ENCODE measurements around the gene PLPP6. TPM values are rescaled to one million over a fixed set of nuclear protein-coding genes. Genes with fewer than 3 reads are reported as not detected.

PLPP6 gene
- total and polyA plus RNA-seq, 2 experiments from 2014 or later = 11.7 to 15.8 TPM

- Histone ChIP-seq H3K36me3 (no peaks in the 10 kb centered on the region), H3K27ac (no peak overlapping the region), H3K4me3 (no peak overlapping the region), H3K4me1 (ENCODE audit: low read depth) (peaks cover 11% of the 10 kb centered on the region), H3K9me3 (ENCODE audit: low read depth) (no peaks in the 10 kb centered on the region), H3K27me3 (peaks cover 7% of the 10 kb centered on the region)
- no peak for TF ChIP-seq CTCF (IDR thresholded peaks at IDR 0.05; ENCODE audit: low read depth, low read length)
- no peak for DNase-seq (ENCODE audit: low read depth in 1 of 2, low spot score in 1 of 2)
Observed at GRCh38 chr9:4663956-4664355, 1.9 kb downstream of the PLPP6 start.

DNA sequence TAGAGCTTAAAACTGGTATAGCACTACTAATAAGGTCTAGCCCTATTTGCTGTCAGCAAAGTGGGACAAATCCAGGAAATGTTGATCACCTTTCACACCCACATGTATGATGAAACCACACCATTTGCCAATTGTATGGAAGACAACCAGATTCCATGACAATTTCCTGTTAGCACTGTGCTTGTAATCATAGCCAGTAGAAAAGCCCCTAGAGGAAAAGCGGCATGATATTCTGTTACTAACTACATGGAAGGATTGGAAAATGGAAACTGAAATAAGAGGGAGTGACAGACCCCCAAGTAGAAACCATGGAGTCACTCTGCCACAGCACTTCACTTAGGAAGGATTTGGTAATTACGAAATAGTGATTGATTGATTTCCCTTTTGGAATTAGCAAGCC, 3.3 kb downstream of the PLPP6 start:
- no peak overlapping the region for H3K27ac ChIP-seq
- peaks cover 11% of the 10 kb centered on the region for H3K4me1 ChIP-seq (ENCODE audit: low read depth)
- H3K36me3 ChIP-seq = no peaks in the 10 kb centered on the region
- no peak for TF ChIP-seq CTCF (IDR thresholded peaks at IDR 0.05; ENCODE audit: low read depth, low read length)
- H3K9me3 ChIP-seq (ENCODE audit: low read depth) = no peaks in the 10 kb centered on the region
- no peak overlapping the region for H3K4me3 ChIP-seq
- H3K27me3 ChIP-seq = peaks cover 7% of the 10 kb centered on the region
- DNase-seq (ENCODE audit: low read depth in 1 of 2, low spot score in 1 of 2) = peak in 1 of 2 donors; percentile 75

DNA sequence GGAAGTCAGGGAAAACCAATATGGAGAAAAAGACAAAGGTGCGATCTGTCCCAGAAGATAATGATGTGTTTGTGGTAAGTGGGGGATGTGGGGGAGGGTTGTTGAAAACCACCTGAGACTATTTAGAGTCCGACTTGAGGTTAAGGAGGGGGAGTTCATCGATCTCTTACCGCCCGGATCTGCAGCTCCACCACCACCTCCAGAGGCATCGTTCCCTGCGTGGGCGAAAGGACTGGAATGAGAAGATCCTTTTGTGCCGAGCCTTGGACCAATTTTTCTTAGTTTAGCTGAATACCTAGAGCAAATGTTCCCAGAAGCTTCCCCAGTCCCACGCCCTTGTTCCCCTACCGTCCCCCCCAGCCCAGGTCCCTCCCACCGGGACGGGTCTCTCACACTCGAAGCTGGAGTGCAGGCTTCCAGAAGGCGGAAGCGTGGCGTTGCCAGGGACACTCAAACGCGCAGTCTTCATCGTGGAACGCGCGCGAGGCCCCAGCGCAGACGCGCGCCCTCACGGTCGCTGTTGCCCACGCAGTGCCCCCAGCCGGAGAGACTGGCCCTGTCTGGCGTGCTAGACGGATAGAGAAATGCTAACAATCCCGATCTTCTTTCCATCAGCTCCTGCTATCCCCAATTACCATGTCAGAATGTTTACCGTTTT, 4.1 kb downstream of the PLPP6 start, which contains the start of gene SPATA6L:
SPATA6L (minus strand) TSS at position 439 of the 658 bp plus-strand sequence; CDS start at position 209, 230 bp downstream.
- TF ChIP-seq CTCF (IDR thresholded peaks at IDR 0.05; ENCODE audit: low read depth, low read length) = peak; percentile 35
- Histone ChIP-seq H3K27me3 (peaks cover 7% of the 10 kb centered on the region), H3K9me3 (ENCODE audit: low read depth) (no peaks in the 10 kb centered on the region), H3K4me1 (ENCODE audit: low read depth) (peaks cover 11% of the 10 kb centered on the region), H3K36me3 (no peaks in the 10 kb centered on the region), H3K4me3 (peak within 1 kb of the TSS; percentile 28), H3K27ac (no peak within 1 kb of the TSS)
- DNase-seq (ENCODE audit: low read depth in 1 of 2, low spot score in 1 of 2) = peak; percentile 61 to 66

DNA sequence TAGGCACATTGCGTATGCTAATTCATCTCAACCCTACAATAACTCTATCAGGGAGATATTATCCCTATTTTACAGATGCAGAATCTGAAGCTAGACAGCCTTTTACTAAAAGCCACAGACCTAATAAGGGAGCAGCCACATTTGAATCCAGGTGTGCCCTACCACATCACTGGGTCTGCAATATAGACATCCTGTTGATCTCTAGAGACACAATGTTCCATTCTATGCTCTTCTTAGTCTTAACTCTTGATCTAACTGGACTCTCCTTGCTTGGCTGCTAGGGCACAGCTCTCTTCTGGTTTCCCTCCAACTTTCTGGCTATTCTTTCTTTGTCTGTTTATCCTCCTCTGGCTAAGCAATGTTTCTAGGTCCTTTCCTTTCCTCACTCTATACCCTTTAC, 5.6 kb downstream of the PLPP6 start:
- Histone ChIP-seq H3K27me3 (peaks cover 7% of the 10 kb centered on the region), H3K4me1 (ENCODE audit: low read depth) (peaks cover 11% of the 10 kb centered on the region), H3K36me3 (no peaks in the 10 kb centered on the region), H3K27ac (no peak overlapping the region), H3K9me3 (ENCODE audit: low read depth) (no peaks in the 10 kb centered on the region), H3K4me3 (no peak overlapping the region)
- DNase-seq (ENCODE audit: low read depth in 1 of 2, low spot score in 1 of 2) = no peak
- TF ChIP-seq CTCF (IDR thresholded peaks at IDR 0.05; ENCODE audit: low read depth, low read length) = no peak

DNA sequence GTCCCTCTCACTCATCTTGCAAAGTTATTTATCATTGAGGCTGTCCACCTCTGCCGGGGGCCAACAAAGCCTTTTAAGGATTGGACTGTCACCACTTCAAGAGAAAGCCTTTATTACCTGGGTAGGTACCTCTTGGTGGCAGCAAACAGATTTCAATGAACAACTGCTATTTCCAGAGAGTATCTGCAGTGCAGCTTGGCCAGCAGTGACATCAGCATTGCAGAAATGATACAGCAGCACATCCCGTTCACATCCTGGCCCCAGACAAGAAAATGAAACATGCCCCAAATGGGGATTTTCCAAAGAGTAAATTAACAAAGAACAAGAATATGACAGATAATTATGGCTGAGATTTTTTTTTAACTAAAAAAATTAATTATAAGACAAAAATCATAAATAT, 6.5 kb downstream of the PLPP6 start:
- H3K9me3 ChIP-seq (ENCODE audit: low read depth) = no peaks in the 10 kb centered on the region
- H3K36me3 ChIP-seq = no peaks in the 10 kb centered on the region
- peaks cover 5% of the 10 kb centered on the region for H3K4me1 ChIP-seq (ENCODE audit: low read depth)
- TF ChIP-seq CTCF (IDR thresholded peaks at IDR 0.05; ENCODE audit: low read depth, low read length) = no peak
- DNase-seq (ENCODE audit: low read depth in 1 of 2, low spot score in 1 of 2) = no peak
- H3K27me3 ChIP-seq = peaks cover 7% of the 10 kb centered on the region
- H3K27ac ChIP-seq = no peak overlapping the region
- H3K4me3 ChIP-seq = no peak overlapping the region
